ENCODE measurements around the gene C21orf58. TPM values are rescaled to one million over a fixed set of nuclear protein-coding genes. Genes with fewer than 3 reads are reported as not detected.

C21orf58 gene
- total and polyA plus RNA-seq, 2 experiments from 2014 or later, result 2.6 to 6.8 TPM

GRCh38 chr21:46357335-46357604 is 33.6 kb upstream of the C21orf58 start:
- no peak for DNase-seq (ENCODE audit: low spot score)
- no peaks in the 10 kb centered on the region for H3K36me3 ChIP-seq (replicated peaks; ENCODE audit: insufficient read depth, low read depth)
- 97% methylated on average over 4 of the region's 4 CpGs for WGBS (ENCODE audit: low lambda C conversion rate, missing lambda C conversion rate)
- TF ChIP-seq EZH2phosphoT487 (IDR thresholded peaks at IDR 0.05; ENCODE audit: low read depth, severe bottlenecking, unreplicated experiment) (no peak), EZH2 (IDR thresholded peaks at IDR 0.05; ENCODE audit: borderline replicate concordance) (no peak)
- TF ChIP-seq, protein P1, sequence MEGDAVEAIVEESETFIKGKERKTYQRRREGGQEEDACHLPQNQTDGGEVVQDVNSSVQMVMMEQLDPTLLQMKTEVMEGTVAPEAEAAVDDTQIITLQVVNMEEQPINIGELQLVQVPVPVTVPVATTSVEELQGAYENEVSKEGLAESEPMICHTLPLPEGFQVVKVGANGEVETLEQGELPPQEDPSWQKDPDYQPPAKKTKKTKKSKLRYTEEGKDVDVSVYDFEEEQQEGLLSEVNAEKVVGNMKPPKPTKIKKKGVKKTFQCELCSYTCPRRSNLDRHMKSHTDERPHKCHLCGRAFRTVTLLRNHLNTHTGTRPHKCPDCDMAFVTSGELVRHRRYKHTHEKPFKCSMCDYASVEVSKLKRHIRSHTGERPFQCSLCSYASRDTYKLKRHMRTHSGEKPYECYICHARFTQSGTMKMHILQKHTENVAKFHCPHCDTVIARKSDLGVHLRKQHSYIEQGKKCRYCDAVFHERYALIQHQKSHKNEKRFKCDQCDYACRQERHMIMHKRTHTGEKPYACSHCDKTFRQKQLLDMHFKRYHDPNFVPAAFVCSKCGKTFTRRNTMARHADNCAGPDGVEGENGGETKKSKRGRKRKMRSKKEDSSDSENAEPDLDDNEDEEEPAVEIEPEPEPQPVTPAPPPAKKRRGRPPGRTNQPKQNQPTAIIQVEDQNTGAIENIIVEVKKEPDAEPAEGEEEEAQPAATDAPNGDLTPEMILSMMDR (IDR thresholded peaks at IDR 0.05; ENCODE audit: poor library complexity), result no peak
- H4K20me1 ChIP-seq (ENCODE audit: insufficient read depth, poor library complexity, severe bottlenecking), result no peaks in the 10 kb centered on the region
- H3K79me2 ChIP-seq, result no peaks in the 10 kb centered on the region
- no peaks in the 10 kb centered on the region for H3K9me3 ChIP-seq (ENCODE audit: low read depth)
- no peaks in the 10 kb centered on the region for H3K4me1 ChIP-seq (ENCODE audit: insufficient read depth)
- no peak overlapping the region for H3K27ac ChIP-seq
- no peaks in the 10 kb centered on the region for H3K27me3 ChIP-seq
- no peak overlapping the region for H2AFZ ChIP-seq
- no peak overlapping the region for H3K4me3 ChIP-seq
- no peaks in the 10 kb centered on the region for H3K9me2 ChIP-seq (replicated peaks; ENCODE audit: insufficient read depth)
- no peak overlapping the region for H3K4me2 ChIP-seq

DNA sequence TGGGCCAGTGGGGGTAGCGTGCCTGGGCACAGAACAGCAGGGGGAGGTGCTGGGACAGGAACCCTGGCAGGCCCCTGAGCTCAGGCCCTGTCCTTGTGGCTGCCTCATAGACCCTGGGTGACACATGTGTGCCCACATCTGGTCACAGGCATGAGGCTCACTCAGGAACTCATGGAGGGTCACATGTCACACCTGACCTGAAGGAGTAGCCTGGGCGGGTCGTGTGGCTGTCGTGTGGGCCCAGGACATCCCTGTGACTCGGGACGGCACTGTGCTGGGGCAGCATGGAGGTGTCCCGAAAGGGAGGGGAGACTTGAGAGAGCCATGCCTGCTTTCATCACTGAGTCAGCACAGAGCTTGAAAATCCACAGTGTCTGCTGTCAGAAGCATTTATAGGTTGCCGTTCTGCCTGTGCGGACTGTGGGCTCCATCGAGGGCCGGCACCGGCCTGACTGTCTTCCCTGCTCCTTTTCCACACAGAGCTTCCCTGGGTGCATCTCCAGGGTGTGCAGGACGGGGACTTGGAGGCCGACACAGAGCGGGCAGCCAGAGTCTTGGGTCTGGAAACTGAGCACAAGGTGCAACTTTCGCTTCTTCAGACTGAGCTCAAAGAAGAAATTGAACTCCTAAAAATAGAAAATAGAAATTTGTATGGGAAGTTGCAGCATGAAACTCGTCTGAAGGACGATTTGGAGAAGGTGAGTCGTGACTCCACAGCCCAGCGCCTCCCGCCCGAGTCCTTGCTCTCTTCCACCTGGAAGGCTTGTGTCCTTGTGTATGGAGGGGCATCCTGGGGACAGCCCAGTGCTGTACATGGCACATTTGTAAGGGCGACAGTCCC is 33.0 kb upstream of the C21orf58 start:
- Histone ChIP-seq H3K4me2 (no peak overlapping the region), H3K79me2 (no peaks in the 10 kb centered on the region), H3K4me3 (no peak overlapping the region), H3K9me2 (replicated peaks; ENCODE audit: insufficient read depth) (no peaks in the 10 kb centered on the region), H4K20me1 (ENCODE audit: insufficient read depth, poor library complexity, severe bottlenecking) (no peaks in the 10 kb centered on the region), H3K9me3 (ENCODE audit: low read depth) (no peaks in the 10 kb centered on the region), H3K4me1 (ENCODE audit: insufficient read depth) (no peaks in the 10 kb centered on the region), H3K27me3 (no peaks in the 10 kb centered on the region), H3K27ac (no peak overlapping the region), H3K36me3 (replicated peaks; ENCODE audit: insufficient read depth, low read depth) (no peaks in the 10 kb centered on the region), H2AFZ (no peak overlapping the region)
- WGBS (ENCODE audit: low lambda C conversion rate, missing lambda C conversion rate), result 91% methylated on average over 23 of the region's 23 CpGs
- TF ChIP-seq, protein P1 (IDR thresholded peaks at IDR 0.05; ENCODE audit: poor library complexity), result no peak
- no peak for TF ChIP-seq EZH2phosphoT487 (IDR thresholded peaks at IDR 0.05; ENCODE audit: low read depth, severe bottlenecking, unreplicated experiment)
- no peak for TF ChIP-seq EZH2 (IDR thresholded peaks at IDR 0.05; ENCODE audit: borderline replicate concordance)
- DNase-seq (ENCODE audit: low spot score), result no peak

DNA sequence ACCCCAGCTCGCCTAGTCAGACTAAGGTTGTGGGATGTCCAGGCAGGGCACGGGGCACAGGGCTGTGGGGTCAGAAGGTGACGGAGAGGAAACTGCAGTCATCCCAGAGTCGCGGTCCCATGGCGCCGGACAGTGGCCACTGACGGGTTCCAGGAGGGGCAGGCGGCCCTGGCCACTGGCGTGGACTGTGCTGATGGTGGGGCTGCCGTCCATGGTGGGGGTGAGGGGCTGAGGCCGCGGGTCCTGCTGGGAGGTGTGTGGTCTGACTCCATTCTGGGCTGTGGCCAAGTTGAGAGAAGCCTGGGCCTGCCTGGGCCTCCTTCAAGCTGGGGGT is 32.3 kb upstream of the C21orf58 start:
- Histone ChIP-seq H3K27me3 (no peaks in the 10 kb centered on the region), H3K79me2 (no peaks in the 10 kb centered on the region), H3K27ac (no peak overlapping the region), H3K4me1 (ENCODE audit: insufficient read depth) (no peaks in the 10 kb centered on the region), H4K20me1 (ENCODE audit: insufficient read depth, poor library complexity, severe bottlenecking) (no peaks in the 10 kb centered on the region), H3K36me3 (replicated peaks; ENCODE audit: insufficient read depth, low read depth) (no peaks in the 10 kb centered on the region), H3K9me3 (ENCODE audit: low read depth) (no peaks in the 10 kb centered on the region), H3K9me2 (replicated peaks; ENCODE audit: insufficient read depth) (no peaks in the 10 kb centered on the region), H3K4me2 (no peak overlapping the region), H3K4me3 (no peak overlapping the region), H2AFZ (no peak overlapping the region)
- 96% methylated on average over 13 of the region's 13 CpGs for WGBS (ENCODE audit: low lambda C conversion rate, missing lambda C conversion rate)
- no peak for DNase-seq (ENCODE audit: low spot score)
- TF ChIP-seq EZH2 (IDR thresholded peaks at IDR 0.05; ENCODE audit: borderline replicate concordance) (no peak), EZH2phosphoT487 (IDR thresholded peaks at IDR 0.05; ENCODE audit: low read depth, severe bottlenecking, unreplicated experiment) (no peak)
- TF ChIP-seq, protein P1 (IDR thresholded peaks at IDR 0.05; ENCODE audit: poor library complexity), result no peak
